Heart right ventricle (tissue), 16 donors: Measurements from ENCODE around the gene BFSP1. TPM values are rescaled to one million over a fixed set of nuclear protein-coding genes. Genes with fewer than 3 reads are reported as not detected.

Experiments used
- ATAC-seq, 8 donors: fragments of 200-7000 bp; cut with Tn5 transposase; one replicate each; pipeline ENCODE4 v1.9.1; 2020; ENCODE audit warnings: mild to moderate bottlenecking in 8 of 8, moderate library complexity in 8 of 8, moderate number of reproducible peaks in 1 of 8
- DNase-seq, 2 donors: peaks; one replicate each; pipeline ENCODE4 v3.0.0-alpha.2; 2020
- H3K27ac ChIP-seq, 10 donors: fragments of 200-600 bp; sonication (generic) in 2 of 10; one replicate each; pipeline versions ENCODE4 v1.5.0 to v1.8.0; 2020 to 2022; ENCODE audit warnings: mild to moderate bottlenecking in 3 of 10
- H3K27me3 ChIP-seq, 7 donors: fragments of 200-600 bp; one replicate each; pipeline ENCODE4 v1.8.0; 2021 to 2022; ENCODE audit warnings: mild to moderate bottlenecking in 2 of 7
- H3K36me3 ChIP-seq, 9 donors: fragments of 200-600 bp; sonication (generic) in 1 of 9; one replicate each; pipeline versions ENCODE4 v1.5.0 to v1.8.0; 2020 to 2022; ENCODE audit warnings: mild to moderate bottlenecking in 2 of 9
- H3K4me1 ChIP-seq, 9 donors: fragments of 200-600 bp; sonication (generic) in 1 of 9; one replicate each; pipeline versions ENCODE4 v1.5.0 to v1.8.0; 2020 to 2022; ENCODE audit warnings: mild to moderate bottlenecking in 4 of 9
- H3K4me3 ChIP-seq, 10 donors: fragments of 200-600 bp; sonication (generic) in 2 of 10; one replicate each; pipeline versions ENCODE4 v1.5.0 to v1.8.0; 2020 to 2022; ENCODE audit warnings: mild to moderate bottlenecking in 7 of 10, moderate library complexity in 2 of 10
- H3K9me3 ChIP-seq, 11 donors: fragments of 200-600 bp in 10 of 11; sonication (generic) in 2 of 11; one replicate each; pipeline versions ENCODE4 v1.5.0 to v1.8.0; 2013 to 2022; ENCODE audit warnings: mild to moderate bottlenecking in 2 of 11, control low read depth in 1 of 11, moderate library complexity in 1 of 11
- CTCF ChIP-seq, 9 donors: fragments of 200-600 bp; sonication (generic) in 2 of 9; IDR thresholded peaks; one replicate each; pipeline versions ENCODE4 v1.5.0 to v1.8.0; 2021 to 2022; ENCODE audit warnings: antibody characterized with exemption in 9 of 9, mild to moderate bottlenecking in 5 of 9, moderate library complexity in 1 of 9
- WGBS, 2 donors: extraction: QIAGEN DNeasy Blood & Tissue Kit; methylation state at CpG; one replicate each; pipeline ENCODE4 v1.1.7; 2013; ENCODE audit warnings: inconsistent platforms in 1 of 2; 5-methylcytosine and 5-hydroxymethylcytosine counted together
- intact Hi-C, 10 donors: fragments of 100-400 bp; cut with DNase I; formaldehyde crosslinking; loops; one replicate each; pipeline versions ENCODE4 v1.11.1 to v1.14.2; 2022
- polyA plus RNA-seq, 2 donors: library from polyadenylated mRNA; stranded (reverse); fragments of 200-250 nt; gene quantifications; one replicate each; pipeline ENCODE4 v1.2.3, GENCODE V29; 2013
- total RNA-seq, 10 donors: library from RNA; stranded (reverse); fragmentation: NEBNext Ultra II Directional in 3 of 10; extraction: Animal tissue kit (Norgen Biotek cat#: 25700) in 3 of 10; gene quantifications; one replicate each; pipeline versions ENCODE4 v1.2.1 to v1.2.4, GENCODE V29; 2021 to 2023
- donor health status: Arrhythmogenic right ventricular cardiomyopathy.
- donor health status: ischemic (EF 13 %, LVEDD 7.1; RV severe dilation, severe dysfunction).
- donor health status: healthy with polysubstance abuse.
- donor health status: DM: no; HTN: yes; CAD: no.
- donor health status: DM: no; HTN: no; CAD: no.
- donor health status: ischemic (EF 25% LVEDD 6.9; RV normal size, moderate dysfunction).
- donor health status: ischemic (EF 25% LVEDD 5.7; RV mildly dilated, moderate dysfunction).
- donor health status: healthy.
- donor health status: DM: yes; HTN: yes; CAD: no.
- donor health status: Ischemic cardiomyopathy.
- donor health status: ischemic (EF 35%, LVEDD 5.7; RV mildly dilated, moderate dysfunction).
- donor health status: nonischemic (EF 11% LVEDD 7.7; RV severe dilation, severe dysfunction).
- donor health status: DM: yes; HTN: yes; CAD: no.
- donor health status: PGD.
- donor health status: ischemic (EF 29% LVEDD 5.4; RV normal size, mild dysfunction).
- donor health status: nonischemic (EF 23%, LVEDD 6.1; RV moderate dilation, normal function).

The BFSP1 gene
- total and polyA plus RNA-seq, 12 donors: 0.19 to 1.9 (median 0.61) TPM

GRCh38 chr20:17518339-17519052 lies 12.7 kb downstream of the BFSP1 start:
- no peak overlapping the region for H3K27ac ChIP-seq

GRCh38 chr20:17515053-17515452 lies 16.1 kb downstream of the BFSP1 start:
- WGBS, 2 donors: 96 to 97% methylated on average over 3 of the region's 3 CpGs
- intact Hi-C loops: no loop called here
- TF ChIP-seq CTCF (IDR thresholded peaks at IDR 0.05): no peak
- Histone ChIP-seq H3K36me3 (no peaks in the 10 kb centered on the region), H3K27me3 (no peaks in the 10 kb centered on the region), H3K4me1 (no peaks in the 10 kb centered on the region), H3K27ac (no peak overlapping the region), H3K4me3 (no peak overlapping the region), H3K9me3 (no peaks in the 10 kb centered on the region)
- DNase-seq: no peak
- no peak for ATAC-seq

More at GRCh38 chr20:17518339-17519052, 12.7 kb downstream of the BFSP1 start:
- ATAC-seq (peak in 3 of 8 donors; percentile 30 to 47 (median 38)), DNase-seq (no peak)
- intact Hi-C loops: no loop called here
- TF ChIP-seq CTCF (IDR thresholded peaks at IDR 0.05): no peak
- H3K4me1 ChIP-seq: peaks cover 0 to 14% (median 6%) of the 10 kb centered on the region in 9 donors
- 77 to 78% methylated on average over 14 of the region's 14 CpGs for WGBS, 2 donors
- no peaks in the 10 kb centered on the region for H3K9me3 ChIP-seq
- H3K27me3 ChIP-seq: no peaks in the 10 kb centered on the region
- H3K36me3 ChIP-seq: no peaks in the 10 kb centered on the region
- H3K4me3 ChIP-seq: no peak overlapping the region

DNA sequence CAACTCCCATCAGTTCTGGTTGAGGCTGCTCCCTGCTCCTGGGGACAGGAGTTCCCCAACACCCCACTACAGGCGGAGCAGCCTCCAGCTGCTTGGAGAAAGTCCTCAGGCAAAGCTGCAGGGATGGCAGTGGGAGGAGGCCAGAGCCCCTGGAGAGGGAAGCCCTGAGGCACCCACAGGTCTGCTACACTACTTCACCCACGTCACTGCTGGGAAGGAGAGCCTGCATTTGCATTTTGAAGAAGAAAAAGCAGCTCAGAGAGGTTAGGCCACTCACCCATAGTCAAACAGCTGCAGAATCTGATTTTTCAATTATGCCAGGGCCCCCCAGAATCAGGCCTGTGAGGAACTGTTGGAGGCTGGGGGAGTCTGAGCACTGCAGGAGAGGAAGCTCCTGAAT lies 17.2 kb downstream of the BFSP1 start:
- ATAC-seq: peak in 1 of 8 donors; percentile 43
- DNase-seq: no peak

DNA sequence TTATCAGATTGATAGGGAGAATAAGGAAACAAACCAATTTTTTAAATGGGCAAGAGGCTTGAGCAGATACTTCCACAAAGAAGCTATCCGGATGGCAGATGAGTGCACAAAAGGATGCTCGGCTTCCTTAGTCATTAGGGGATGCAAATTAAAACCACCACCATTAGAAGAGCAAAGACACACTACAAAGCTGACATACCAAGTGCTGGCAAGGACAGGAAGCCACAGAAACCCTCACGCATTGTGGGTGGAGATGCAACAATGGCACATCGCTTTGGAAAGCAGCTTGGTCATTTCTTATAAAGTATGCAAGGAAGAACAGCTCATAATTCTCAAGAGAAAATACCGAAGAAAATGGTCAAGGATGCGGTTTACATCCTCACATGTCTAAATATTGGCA lies 19.8 kb downstream of the BFSP1 start:
- ATAC-seq (no peak), DNase-seq (no peak)
- intact Hi-C loops: no loop called here
- 89 to 94% methylated on average over 6 of the region's 6 CpGs for WGBS, 2 donors
- H3K9me3 ChIP-seq: no peaks in the 10 kb centered on the region
- H3K27ac ChIP-seq: no peak overlapping the region
- no peaks in the 10 kb centered on the region for H3K4me1 ChIP-seq
- H3K36me3 ChIP-seq: no peaks in the 10 kb centered on the region
- no peak overlapping the region for H3K4me3 ChIP-seq
- no peak for TF ChIP-seq CTCF (IDR thresholded peaks at IDR 0.05)
- H3K27me3 ChIP-seq: no peaks in the 10 kb centered on the region

More for the DNA sequence above, 17.2 kb downstream of the BFSP1 start:
- WGBS, 2 donors: 96 to 100% methylated on average over 2 of the region's 2 CpGs
- Histone ChIP-seq H3K4me1 (no peaks in the 10 kb centered on the region), H3K27ac (no peak overlapping the region), H3K4me3 (no peak overlapping the region), H3K9me3 (no peaks in the 10 kb centered on the region), H3K36me3 (no peaks in the 10 kb centered on the region), H3K27me3 (no peaks in the 10 kb centered on the region)
- TF ChIP-seq CTCF (IDR thresholded peaks at IDR 0.05): no peak
- intact Hi-C loops: no loop called here
